ENCODE measurements around the gene MBNL3. TPM values are rescaled to one million over a fixed set of nuclear protein-coding genes. Genes with fewer than 3 reads are reported as not detected.

MBNL3 gene
- total RNA-seq, 1 experiment from 2014 or later = 4.0 TPM

DNA sequence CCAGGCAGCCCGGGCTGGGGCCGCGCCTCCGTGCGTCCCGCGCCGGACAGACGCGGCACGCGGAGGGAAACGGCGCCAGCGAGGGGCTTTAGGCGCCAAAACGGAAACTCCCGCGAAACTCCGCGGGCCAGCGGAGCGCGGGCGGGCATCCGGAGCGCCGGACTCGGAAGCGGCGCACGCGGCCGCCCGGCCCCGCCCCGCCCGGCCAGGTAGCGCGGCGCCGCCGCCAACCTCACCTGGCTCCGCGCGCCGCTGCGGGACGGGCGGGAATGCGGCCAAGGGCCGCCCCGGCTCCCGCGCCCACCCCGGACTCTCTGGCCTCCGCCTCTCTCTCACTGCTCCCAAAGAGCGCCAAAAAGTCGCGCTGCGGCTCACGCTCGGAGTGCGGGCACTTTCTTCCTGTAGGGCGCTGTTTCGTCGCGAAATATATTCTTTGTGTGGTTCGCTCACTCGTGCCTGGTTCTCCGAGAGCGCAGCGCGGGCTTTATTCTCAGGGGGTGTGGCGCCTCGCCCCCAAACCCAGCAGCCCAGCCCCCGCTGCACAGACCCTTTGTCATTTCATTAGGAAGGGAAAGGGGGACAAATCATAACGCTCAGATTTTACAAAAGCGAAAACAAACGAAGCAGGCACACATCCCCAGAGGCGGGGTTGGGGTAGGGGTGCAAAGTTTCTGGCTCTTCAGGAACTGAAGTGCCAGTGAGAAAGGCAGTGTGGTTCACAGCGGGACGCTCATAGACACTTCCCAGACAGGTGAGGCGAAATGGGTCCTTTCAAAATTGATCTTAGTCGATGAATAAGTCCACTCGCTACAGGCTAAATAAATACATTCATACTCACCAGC is 961 bp upstream of the MBNL3 start (continued):
- TF ChIP-seq, protein P1, sequence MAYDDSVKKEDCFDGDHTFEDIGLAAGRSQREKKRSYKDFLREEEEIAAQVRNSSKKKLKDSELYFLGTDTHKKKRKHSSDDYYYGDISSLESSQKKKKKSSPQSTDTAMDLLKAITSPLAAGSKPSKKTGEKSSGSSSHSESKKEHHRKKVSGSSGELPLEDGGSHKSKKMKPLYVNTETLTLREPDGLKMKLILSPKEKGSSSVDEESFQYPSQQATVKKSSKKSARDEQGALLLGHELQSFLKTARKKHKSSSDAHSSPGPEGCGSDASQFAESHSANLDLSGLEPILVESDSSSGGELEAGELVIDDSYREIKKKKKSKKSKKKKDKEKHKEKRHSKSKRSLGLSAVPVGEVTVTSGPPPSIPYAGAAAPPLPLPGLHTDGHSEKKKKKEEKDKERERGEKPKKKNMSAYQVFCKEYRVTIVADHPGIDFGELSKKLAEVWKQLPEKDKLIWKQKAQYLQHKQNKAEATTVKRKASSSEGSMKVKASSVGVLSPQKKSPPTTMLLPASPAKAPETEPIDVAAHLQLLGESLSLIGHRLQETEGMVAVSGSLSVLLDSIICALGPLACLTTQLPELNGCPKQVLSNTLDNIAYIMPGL (CRISPR knock-in tag; IDR thresholded peaks at IDR 0.05) = 0 out of 2 replicates have a peak, but pooled peaks have one; percentile 45
- TF ChIP-seq ZNF138 (CRISPR knock-in tag; conservative IDR thresholded peaks at IDR 0.05) (no peak), RELA (CRISPR knock-in tag; IDR thresholded peaks at IDR 0.05; ENCODE audit: borderline replicate concordance) (no peak)
- TF ChIP-seq, protein P2, sequence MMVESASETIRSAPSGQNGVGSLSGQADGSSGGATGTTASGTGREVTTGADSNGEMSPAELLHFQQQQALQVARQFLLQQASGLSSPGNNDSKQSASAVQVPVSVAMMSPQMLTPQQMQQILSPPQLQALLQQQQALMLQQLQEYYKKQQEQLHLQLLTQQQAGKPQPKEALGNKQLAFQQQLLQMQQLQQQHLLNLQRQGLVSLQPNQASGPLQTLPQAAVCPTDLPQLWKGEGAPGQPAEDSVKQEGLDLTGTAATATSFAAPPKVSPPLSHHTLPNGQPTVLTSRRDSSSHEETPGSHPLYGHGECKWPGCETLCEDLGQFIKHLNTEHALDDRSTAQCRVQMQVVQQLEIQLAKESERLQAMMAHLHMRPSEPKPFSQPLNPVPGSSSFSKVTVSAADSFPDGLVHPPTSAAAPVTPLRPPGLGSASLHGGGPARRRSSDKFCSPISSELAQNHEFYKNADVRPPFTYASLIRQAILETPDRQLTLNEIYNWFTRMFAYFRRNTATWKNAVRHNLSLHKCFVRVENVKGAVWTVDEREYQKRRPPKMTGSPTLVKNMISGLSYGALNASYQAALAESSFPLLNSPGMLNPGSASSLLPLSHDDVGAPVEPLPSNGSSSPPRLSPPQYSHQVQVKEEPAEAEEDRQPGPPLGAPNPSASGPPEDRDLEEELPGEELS (CRISPR knock-in tag; IDR thresholded peaks at IDR 0.05) = peak; percentile 37; the same call in 1 of the 2 replicates

DNA sequence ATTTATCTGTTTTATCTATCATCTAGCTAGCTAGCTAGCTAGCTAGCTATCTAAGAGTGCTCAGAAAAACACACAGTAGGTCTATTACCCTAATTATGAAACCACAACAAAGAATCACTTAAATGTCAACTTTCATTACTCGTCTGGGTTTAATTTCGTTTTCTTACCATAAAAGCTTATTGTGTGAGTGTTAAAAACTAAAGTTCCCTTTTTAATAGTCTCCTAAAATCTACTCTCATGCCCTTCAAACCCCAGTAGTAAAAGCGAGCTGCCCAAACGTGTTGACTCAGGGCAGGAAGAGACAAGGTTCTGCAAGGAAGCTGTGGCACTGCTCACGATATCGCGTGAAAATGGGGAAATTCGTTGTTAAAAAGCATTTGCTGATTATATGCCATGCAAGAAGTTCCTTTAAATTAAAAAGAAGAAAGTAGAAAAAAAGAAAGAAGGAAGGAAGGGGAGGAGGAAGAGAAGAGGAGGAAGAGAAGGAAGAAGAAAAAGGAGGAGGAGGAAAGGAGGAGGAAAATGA is 595 bp downstream of the MBNL3 start:
- Mint-ChIP-seq H3K9me3 (no peaks in the 10 kb centered on the region), H3K36me3 (no peaks in the 10 kb centered on the region), H3K27me3 (ENCODE audit: low read depth) (peaks cover 28% of the 10 kb centered on the region), H3K4me1 (peaks cover 32% of the 10 kb centered on the region), H3K4me3 (peak overlapping the region; percentile 85), H3K27ac (no peak overlapping the region)
- ChIA-PET POLR2A (interaction anchor here (0.7 kb wide), 1 partner anchor 75 kb away, joined by 3 read pairs; no protein-coding TSS in a partner anchor), CTCF (interaction anchor here (0.6 to 1.0 kb wide), 2 partner anchors 196 to 262 kb away, joined by 3 read pairs; no protein-coding TSS in a partner anchor)
- ATAC-seq (no peak), DNase-seq (ENCODE audit: low spot score) (no peak)
- TF ChIP-seq, protein P2 (CRISPR knock-in tag; IDR thresholded peaks at IDR 0.05) = no peak
- TF ChIP-seq FOXJ3 (CRISPR knock-in tag; IDR thresholded peaks at IDR 0.05; ENCODE audit: borderline replicate concordance) = no peak
- TF ChIP-seq KAT7 (CRISPR knock-in tag; IDR thresholded peaks at IDR 0.05; ENCODE audit: borderline replicate concordance) = no peak
- TF ChIP-seq ZNF396 (CRISPR knock-in tag; IDR thresholded peaks at IDR 0.05; ENCODE audit: borderline replicate concordance) = no peak
- no peak for TF ChIP-seq SP1 (CRISPR knock-in tag; conservative IDR thresholded peaks at IDR 0.05)
- TF ChIP-seq, protein P3, sequence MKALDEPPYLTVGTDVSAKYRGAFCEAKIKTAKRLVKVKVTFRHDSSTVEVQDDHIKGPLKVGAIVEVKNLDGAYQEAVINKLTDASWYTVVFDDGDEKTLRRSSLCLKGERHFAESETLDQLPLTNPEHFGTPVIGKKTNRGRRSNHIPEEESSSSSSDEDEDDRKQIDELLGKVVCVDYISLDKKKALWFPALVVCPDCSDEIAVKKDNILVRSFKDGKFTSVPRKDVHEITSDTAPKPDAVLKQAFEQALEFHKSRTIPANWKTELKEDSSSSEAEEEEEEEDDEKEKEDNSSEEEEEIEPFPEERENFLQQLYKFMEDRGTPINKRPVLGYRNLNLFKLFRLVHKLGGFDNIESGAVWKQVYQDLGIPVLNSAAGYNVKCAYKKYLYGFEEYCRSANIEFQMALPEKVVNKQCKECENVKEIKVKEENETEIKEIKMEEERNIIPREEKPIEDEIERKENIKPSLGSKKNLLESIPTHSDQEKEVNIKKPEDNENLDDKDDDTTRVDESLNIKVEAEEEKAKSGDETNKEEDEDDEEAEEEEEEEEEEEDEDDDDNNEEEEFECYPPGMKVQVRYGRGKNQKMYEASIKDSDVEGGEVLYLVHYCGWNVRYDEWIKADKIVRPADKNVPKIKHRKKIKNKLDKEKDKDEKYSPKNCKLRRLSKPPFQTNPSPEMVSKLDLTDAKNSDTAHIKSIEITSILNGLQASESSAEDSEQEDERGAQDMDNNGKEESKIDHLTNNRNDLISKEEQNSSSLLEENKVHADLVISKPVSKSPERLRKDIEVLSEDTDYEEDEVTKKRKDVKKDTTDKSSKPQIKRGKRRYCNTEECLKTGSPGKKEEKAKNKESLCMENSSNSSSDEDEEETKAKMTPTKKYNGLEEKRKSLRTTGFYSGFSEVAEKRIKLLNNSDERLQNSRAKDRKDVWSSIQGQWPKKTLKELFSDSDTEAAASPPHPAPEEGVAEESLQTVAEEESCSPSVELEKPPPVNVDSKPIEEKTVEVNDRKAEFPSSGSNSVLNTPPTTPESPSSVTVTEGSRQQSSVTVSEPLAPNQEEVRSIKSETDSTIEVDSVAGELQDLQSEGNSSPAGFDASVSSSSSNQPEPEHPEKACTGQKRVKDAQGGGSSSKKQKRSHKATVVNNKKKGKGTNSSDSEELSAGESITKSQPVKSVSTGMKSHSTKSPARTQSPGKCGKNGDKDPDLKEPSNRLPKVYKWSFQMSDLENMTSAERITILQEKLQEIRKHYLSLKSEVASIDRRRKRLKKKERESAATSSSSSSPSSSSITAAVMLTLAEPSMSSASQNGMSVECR (CRISPR knock-in tag; IDR thresholded peaks at IDR 0.05; ENCODE audit: borderline replicate concordance) = no peak
- no peak for TF ChIP-seq NFATC4 (CRISPR knock-in tag; IDR thresholded peaks at IDR 0.05)
- TF ChIP-seq ZNF317 (CRISPR knock-in tag; IDR thresholded peaks at IDR 0.05; ENCODE audit: borderline replicate concordance, low read depth) = no peak
- TF ChIP-seq PRRX2 (CRISPR knock-in tag; IDR thresholded peaks at IDR 0.05) = no peak
- no peak for TF ChIP-seq ZNF263 (CRISPR knock-in tag; IDR thresholded peaks at IDR 0.05; ENCODE audit: low read depth)
